Left lobe of liver (tissue), 2 donors: Measurements from ENCODE around the gene PXN. TPM values are rescaled to one million over a fixed set of nuclear protein-coding genes. Genes with fewer than 3 reads are reported as not detected.
"Not testable (repeated sequence)": the region's sequence is repeated elsewhere in the genome, so short reads cannot be mapped to it uniquely, and the experiment has no call there.

Experiments used
- ATAC-seq: fragments of 200-7000 bp; cut with Tn5 transposase; one replicate; pipeline ENCODE4 v1.9.1; 2020; ENCODE audit warnings: mild to moderate bottlenecking, moderate library complexity
- DNase-seq: peaks from one replicate; pipeline ENCODE4 v3.0.0-alpha.2; 2020; ENCODE audit warnings: low spot score
- total RNA-seq: library from RNA; stranded (reverse); gene quantifications from one replicate; pipeline ENCODE4 v1.2.1, GENCODE V29; 2021
- donor health status: DM: no; HTN: no; CAD: no; lungs with moderate emphysema.
- donor health status: DM: no; HTN: yes; CAD: no.

PXN gene
- total RNA-seq, 1 donor from 2014 or later, result 24.0 TPM

DNA sequence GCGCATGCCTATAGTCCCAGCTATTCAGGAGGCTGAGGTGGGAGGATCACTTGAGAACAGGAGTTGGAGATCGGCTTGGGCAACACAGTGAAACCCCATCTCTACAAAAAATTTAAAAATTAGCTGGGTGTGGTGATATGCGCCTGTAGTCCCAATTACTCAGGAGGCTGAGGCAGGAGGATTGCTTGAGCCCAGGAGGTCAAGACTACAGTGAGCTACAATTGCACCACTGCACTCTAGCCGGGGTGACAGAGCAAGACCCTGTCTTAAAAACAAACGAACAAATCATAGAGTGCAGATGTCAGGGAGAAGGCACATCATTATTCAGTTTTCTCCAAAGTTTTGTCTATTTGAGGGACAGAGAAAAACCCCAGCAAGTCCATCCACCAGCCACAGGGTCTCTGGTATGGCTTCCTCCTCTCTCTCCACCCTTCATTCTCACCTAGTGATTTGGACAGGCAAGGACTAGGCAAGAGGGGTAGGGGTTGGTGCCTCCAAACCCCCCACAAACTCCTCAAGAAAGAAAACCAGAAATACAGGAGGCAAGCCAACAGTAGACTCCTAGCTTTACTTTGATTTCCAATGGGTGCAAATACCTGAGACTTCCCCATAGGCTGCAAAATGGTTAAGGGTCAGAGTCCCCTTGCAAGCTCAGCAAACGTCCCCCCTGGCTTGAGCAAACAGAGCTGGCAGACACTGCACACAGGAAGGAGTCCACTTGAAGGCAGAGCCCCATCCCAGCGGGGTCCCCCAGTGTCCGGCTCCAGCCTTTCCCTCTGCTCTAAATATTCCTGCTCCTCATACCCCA, 38.1 kb downstream of the PXN start:
- peak; percentile 80 for DNase-seq
- ATAC-seq, result peak; percentile 64

DNA sequence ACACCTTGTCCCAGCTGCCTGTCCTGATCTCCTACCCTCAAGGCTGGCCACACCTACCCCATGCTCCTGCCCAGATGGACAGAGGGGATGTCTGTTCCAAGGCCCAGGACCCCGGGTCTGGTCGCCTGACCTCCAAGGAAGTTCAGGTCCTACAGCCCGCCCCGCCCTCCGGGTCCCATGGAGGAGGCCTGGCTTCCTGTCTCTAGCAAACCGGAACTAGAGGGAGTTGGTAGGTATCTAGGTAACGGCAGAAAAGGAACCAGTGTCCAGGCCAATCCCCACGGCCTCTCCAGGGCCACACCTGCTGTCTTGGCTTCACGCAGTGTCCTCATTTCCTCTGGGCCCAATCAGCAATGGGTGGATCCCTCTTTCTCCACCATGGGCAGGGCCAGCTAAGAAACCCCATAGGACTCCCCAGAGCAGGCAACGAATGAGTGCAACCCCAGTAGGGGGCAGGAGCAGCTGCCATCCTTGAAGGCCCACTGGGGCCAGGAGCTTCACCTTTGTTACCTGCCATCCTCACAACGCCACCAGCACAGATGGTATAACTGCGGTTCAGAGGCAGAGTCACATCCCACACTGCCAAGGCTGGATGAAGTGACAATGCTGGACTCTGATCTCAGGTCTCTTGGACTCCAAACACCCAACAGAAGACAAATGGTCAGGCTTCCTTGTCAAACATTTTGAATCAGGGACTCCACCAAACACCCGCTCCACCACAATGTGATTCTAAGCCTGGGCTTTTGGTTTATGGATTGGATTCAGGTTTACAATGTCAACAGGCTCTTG, 39.5 kb downstream of the PXN start:
- DNase-seq (no peak), ATAC-seq (peak; percentile 6)

DNA sequence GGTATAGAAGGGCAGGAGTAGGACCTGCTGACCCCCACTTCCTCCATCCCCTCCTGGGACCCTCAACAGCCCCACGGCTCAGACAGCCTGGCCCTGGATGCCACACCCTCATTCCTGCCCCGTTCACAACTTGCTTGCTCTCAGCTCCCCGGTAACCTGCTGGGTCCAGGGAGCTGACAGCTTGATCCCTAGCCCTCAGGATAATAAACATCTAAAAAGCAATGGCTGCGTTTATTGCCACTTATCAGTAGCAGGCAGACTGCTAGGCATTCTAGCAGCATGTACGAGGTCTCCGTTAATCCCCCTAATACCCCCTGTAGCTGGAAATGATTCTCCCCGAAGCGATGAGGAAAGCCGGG, 40.4 kb downstream of the PXN start:
- no peak for ATAC-seq
- no peak for DNase-seq

DNA sequence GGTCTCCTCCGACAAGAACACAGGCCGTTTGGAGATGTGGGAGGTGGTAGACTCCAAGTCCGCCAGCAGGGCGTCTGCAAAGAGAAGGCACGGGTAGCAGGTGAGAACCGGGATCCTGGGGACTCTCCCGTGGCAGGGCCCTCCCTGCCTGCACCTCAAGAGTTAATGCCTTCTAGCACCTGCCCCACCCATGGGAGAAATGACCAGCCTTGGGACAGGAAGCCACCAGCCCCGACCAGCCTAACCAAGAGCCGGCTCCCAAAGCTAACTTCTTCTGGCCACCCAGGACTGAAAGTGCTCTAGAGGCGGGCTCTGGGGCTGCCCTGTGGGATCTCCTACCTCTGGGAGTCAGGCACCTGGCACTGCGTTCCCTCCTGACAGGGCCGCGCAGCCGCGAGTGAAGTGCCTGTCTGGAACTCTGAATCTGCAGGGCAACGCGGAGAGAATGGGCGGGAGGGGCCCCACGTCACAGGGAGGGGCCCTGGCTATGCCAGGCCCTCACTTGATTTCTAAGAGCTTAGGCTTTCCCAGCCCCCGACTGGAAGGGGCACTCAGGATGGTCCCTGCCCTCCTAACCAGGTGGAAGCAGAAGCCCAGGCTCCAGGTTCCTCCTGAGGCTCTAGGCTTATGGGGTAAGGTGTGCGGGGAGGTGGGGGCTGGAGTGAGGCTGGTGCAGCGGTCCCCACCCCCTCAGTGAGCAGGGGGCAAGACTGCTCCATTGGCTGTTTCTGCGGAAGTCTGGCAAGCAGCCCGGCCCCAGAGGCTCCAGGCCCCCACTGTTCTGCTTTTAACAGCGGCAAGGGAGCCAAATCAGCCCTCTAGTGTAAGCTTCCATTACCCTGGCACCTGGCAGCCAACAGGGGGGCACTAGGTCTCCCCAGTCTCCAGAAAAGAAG, 41.0 kb downstream of the PXN start:
- DNase-seq (no peak), ATAC-seq (no peak)

DNA sequence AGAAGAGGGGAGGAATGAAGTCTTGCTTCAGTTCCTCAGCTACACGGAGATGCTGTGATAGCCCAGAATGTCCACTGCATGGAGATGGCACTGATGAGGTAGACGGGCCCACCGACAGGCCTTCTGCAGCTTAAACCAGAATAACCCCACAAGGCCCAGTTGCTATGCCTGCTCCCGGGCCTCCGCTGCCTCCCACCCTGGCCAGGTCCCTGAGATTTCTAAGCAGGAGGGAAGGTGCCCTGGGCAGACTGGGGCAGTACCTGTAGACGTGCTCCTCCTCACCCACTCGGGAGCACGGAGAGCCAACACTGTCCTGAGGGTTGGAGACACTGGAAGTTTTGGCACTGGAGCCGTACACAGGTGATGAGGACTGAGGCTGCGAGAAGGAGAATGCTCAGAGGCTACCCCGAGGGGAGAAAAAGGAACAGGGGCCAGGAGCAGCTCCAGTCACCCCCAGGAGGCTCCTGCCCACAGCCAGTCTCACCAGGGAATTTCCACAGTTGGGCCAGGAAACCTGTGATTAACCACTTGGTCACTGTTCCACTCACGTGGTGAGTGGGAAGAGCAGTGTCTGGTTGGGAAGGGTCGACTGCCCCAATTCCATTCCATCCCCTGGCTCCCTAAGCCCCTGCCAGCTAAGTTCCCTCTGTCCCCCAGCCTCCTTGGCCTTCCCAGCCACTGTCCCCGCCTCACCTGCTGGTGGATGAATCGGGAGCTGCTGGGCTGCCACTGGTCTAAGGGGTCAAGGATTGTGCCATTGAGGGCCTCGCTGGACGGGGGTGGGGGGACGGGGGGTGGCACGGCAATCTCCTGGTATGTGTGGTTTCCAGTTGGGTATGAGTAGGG, 41.8 kb downstream of the PXN start:
- no peak for ATAC-seq
- no peak for DNase-seq

DNA sequence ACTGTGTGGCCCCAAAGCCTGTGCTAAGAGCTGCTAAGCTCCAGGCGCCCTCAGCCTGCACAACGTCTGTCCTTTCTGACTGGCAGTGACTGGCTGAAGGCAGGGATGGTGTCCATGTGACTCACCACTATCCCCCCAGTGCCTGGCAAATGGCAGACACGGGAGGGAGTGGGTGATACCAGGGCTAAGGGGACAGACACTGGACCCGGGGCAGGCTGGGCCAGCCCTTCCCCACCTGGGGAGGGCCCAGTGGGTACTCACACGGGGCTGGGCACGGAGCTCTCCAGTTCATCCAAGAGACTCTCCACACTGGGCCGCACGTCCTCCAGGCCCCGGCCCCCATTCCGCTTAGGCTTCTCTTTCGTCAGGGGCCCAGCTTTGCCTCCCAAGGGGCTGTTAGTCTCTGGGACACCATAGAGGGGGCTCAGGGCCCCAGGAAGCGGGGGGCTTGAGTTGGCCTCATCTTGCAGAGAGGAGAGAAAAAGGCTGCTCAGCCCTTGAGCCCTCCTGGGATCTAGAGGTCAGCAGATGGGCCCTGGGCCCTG, 43.2 kb downstream of the PXN start:
- ATAC-seq (no peak), DNase-seq (no peak)

DNA sequence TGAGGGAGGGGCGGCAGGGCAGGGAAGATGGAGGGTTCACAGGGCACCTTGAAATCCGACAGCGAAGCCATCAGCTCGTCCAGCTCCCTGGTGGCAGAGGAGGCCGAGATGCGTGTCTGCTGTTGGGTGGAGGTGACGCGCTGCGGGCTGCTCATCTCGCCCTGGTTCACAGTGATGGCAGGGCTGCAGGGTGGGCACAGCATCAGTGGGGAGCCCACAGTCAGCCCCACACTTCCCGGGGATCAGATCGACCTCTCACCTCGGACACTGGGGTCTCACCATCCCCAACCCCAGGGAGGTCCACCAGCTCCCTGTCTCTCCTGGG, 44.0 kb downstream of the PXN start:
- ATAC-seq (no peak), DNase-seq (no peak)

DNA sequence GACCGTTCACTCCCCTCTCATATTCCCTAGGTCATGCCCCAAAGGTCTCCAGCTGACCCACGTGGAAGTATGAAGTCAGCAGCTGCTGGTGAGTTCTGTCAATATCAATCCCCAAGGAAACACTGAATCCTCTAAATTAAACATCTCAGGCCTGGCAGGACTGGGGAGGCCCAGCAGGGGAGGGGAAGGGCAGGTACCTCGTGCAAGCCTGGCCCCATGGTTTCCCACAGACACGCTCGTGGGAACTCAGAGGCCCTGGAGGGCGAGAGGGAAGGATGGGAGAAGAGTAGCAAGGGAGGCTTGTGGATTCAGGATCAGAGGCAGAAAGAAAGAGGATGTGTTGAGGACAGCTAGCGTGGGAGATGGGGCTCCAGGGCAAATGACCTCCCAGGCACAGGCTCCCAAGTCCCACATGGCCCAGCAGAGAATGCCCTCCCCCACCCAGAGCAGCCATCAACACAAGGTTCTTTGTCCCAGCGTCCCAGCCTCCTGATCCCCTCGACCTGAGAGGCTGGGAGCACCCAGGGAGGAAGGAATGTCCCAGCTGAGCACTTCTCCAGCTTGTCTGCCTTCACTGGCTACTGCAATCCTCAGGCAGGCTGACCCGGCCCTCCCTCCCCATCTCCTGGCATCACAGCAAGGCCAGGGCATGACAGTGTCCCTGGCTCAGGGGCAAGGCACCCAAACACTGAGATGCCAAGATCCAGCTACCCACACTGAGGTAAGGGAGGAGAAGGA, 44.5 kb downstream of the PXN start:
- DNase-seq, result no peak
- no peak for ATAC-seq

DNA sequence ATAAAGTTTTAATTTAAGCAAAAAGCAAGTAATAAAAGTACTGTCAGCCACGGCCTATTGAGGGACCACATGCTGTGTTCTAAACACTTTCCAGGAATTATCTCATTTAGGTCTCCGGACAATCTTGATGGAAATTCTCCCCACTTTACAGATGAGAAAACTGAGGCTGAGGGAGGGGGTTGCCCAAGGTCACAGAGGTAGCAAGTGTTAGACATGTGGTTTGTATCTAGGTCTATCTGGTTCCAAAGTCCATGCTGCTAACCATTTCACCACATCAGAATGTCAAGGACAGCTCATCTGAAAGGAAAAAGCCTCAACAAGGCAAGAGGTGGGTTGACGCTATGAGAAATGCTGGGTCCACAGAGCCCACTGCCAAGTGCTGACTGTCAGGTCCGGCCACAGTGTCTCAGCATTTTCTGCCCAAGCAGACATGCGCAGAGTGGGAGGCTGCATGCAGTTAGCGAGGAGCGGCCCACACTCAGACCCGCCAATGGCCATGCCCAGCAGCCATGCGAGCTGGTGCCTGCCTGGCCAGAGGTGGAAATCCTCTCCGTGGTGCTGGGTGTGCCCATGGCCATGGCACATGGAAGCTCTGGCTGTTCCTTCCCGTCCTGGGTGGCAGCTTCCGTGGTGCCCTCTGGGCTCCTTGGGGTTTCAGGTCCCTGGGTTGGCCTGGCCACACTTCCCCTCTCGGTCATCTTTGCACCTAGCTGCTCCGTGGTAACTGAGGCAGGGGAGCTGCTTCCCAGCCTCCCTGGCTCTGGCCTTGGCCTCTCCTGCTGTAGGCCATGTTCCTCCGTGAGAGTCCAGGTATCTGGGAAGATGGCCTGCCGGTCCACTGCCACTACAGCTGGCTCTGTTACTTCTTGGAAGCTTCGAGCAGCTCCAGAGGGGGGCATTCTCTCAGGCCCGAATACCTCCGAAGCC, 46.6 kb downstream of the PXN start:
- ATAC-seq (no peak), DNase-seq (no peak)

DNA sequence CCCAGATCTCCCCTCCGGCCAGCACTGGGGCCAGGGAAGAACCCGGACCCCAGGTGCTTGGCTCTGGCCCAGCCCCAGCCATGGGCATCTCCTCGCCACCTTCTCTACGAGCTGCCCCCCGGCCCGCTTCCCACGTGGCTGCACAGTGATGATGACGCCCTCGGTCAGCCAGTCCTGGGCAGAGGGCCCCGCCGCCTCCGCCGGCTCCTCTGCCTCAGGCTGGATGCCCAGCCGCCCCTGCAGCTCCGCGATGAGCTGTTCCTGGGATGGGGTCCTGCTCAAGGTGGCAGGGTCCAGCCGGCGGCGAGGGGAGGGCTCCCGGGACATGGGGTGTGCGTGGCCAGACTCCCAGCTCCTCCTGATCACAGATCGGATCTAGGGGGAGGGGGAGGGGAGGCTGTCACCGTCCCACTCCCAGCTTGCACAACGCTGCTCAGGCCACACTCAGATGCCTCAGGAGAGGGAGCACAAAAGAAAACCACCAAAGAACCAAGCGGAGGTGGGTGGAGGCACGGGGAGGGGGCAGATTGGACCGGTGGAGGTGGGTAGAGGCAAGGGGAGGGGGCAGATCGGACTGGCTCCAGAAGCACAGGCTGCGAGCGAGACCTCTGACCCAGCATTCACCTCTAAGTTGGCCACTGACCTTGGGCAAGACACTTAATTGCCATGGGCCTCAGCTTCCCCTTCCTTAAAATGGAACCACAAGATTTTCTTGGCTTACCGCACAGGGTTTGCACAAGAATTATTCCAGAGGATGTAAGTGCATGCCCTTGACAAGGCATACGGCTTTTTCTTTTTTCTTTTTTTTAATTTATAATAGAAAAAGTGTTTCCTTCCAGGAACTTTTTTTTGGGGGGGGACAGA, 48.6 kb downstream of the PXN start:
- no peak for DNase-seq
- no peak for ATAC-seq

DNA sequence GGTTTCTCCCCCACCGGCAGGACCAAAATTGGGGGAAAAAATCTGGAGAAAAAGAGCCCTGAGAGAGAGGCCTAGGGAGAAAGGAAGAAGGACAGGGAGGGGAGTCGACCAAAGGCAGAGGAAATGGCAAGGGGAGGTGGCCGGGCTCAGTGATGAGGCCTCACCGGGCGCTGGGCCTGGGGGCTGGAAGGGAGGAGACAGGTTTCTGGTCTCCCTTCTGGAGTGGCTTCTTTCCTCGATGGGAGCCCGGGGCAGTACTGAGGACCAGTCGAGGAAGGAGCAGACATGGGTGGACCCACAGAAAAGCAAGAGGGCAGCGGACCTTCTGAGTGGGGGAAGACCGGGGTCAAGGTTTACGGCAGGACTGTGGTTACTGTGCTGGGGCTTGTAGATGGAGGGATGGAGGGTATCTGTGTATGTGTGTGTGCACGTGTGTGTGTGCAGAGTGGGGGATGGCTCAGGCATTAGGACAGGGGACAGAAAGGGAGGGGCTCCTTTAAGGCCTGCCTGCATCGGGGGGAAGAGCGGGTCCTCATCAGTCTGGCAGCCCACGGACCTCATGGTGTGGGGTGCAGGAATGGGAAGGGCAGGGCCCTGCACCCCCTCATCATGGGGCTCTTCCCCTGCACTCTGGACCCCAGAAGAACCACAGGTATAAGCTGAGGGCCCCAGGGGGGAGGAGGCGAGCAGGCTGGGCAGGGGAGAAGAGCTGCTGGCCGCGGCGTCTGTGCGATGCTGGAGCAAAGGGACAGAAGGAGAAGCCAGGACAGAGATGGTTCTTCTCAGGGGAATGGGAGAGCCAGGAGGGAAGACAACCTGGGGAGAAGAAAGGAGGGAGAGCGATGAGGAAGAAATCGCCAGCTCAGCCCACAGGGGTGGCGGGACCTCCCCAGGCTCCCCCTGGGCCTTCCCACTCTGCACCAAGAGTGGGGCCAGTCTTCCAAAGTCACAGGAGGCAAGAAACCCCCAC, 49.5 kb downstream of the PXN start:
- no peak for DNase-seq
- no peak for ATAC-seq

DNA sequence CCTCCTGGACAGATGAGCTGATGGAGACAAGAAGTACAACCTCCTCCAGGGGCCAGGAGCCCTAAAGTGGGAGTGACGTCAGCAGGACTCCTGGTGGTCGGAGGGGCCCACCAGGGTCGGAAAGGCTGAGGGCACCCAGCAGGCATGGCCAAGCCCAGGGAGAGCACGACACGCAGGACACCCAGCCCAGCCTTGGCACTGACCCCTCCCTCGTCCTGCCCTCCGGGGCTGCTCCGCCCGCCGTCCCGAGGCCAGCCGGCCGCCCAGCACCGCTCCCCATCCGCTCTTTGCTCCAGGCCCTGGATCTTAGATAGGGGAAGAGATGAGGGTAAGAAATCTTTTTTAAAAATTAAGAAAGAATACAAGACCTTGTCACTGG, 50.2 kb downstream of the PXN start:
- ATAC-seq, result no peak
- no peak for DNase-seq

DNA sequence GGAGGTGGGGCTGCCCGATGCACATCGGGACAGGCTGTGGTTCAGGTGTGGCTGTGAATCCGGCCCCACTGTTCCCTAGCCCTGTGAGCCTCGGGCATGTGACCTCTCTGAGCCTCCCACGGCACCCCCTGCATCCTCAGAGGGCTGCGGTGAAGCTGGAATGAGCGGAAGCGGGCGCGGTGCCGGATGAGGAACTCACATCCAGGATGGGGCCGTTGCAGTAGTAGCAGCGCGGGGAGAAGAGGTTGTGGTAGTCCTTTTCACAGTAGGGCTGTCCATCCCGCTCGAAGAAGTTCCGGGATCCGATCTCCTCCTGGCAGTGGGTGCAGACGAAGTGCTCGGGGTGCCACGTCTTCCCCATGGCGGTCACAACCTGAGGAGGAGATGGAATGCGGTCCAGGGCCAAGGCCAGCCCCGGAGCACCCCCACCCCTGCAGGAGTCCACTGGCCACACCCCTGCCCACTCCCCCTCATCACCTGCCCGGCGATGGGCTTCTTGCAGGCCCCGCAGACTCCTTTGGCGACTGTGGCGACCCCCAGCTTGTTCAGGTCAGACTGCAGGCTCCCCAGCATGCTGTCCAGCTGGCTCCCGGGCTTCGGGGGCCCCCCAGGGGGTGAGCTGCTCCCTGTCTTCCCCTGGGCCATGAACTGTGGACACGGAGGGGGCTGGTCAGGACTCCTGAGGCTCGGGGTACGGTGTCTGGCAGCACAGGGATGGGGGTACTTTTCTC, 50.7 kb downstream of the PXN start:
- ATAC-seq (no peak), DNase-seq (no peak)

DNA sequence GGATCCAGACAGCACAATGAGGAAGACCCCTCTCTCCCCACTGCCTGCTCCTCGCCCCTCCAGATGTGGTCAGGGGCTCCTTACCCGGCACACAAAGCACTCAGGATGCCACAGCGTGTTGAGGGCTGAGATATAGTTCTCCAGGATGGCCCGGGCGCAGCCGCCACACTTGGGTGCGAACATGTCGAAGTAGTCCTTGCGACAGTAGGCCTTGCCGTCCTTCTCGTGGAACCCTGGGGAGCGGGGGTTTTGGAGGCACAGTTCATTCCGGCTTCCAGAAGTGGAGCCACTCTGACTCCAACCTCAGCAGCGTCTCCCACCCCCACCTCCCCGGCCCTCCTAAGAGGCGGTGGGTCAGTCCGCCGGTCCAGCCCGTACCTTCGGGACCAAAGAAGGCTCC, 51.8 kb downstream of the PXN start:
- DNase-seq (no peak), ATAC-seq (no peak)

DNA sequence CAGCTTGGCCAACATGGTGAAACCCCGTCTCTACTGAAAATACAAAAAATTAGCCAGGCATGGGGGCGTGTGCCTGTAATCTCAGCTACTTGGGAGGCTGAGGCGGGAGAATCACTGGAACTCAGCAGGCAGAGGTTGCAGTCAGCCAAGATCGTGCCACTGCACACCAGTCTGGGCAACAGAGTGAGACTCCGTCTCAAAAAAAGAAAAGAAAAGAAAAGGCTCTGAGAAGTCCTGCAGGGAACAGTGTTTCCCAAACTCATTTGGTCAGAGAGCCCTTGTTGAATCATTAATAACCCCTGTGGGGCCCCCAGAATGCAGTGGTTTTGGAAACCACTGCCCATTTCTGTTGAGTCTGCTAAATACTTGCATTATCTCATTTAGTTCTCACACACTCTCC, 52.3 kb downstream of the PXN start:
- ATAC-seq, DNase-seq: not testable (repeated sequence)

DNA sequence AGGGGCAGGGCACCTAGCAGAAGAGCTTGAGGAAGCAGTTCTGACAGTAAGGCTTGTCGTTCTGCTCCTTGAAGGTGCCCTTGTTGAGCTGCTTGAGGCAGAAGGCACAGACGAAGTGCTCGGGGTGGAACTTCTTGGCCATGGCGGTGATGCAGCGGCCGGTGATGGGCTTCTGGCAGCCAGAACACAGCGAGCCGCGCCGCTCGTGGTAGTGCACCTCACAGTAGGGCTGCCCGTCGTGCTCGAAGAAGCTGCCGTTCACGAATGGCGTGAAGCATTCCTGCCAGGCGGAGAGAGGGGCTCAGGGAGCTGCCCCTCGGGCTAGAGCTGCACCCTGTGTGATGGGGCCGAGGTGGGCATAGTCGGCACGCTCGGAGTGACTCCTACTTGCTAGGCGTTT, 53.2 kb downstream of the PXN start:
- ATAC-seq (no peak), DNase-seq (no peak)
